ENCODE results near the gene CECR2.

- TF ChIP-seq CTCF (IDR thresholded peaks at IDR 0.05; ENCODE audit: low read length) (no peak), EZH2phosphoT487 (IDR thresholded peaks at IDR 0.05; ENCODE audit: low read length) (no peak), EZH2 (optimal IDR thresholded peaks at IDR 0.05; ENCODE audit: low read depth, low read length) (no peak)
These were observed 179.9 kb downstream of the CECR2 start for GRCh38 chr22:17549183-17549582.
